Loucy (cell line): ENCODE results near the gene ZDHHC14.

Experiments
- CTCF ChIP-seq: fragments of 200-600 bp; sonication (generic); conservative IDR thresholded peaks from 2 replicates; pipeline ENCODE4 v1.5.1; 2014; ENCODE audit warnings: mild to moderate bottlenecking, antibody characterized with exemption, low read length
- EZH2phosphoT487 ChIP-seq: fragments of 200-600 bp; IDR thresholded peaks from 2 replicates; pipeline ENCODE4 v1.6.1; 2018; ENCODE audit warnings: antibody characterized with exemption, mild to moderate bottlenecking, moderate library complexity, borderline replicate concordance

GRCh38 chr6:157541618-157542413, 160.8 kb downstream of the ZDHHC14 start:
- TF ChIP-seq CTCF = no peak
- no peak for TF ChIP-seq EZH2phosphoT487
